K562 (cell line): ENCODE results near the gene CYSTM1. TPM values are rescaled to one million over a fixed set of nuclear protein-coding genes. Genes with fewer than 3 reads are reported as not detected.

ENCODE experiments used
- ARID3A ChIP-seq: IDR thresholded peaks from 2 replicates; pipeline ENCODE4 v1.6.1; 2012; ENCODE audit warnings: low read depth, low read length, improper control_type of control experiment, borderline replicate concordance
- ELF1 ChIP-seq: fragments of 200-800 bp; sonication (Bioruptor generic); IDR thresholded peaks from 2 replicates; pipeline ENCODE4 v1.6.1; 2016; ENCODE audit warnings: missing genetic modification characterization, missing compliant biosample characterization
- HMG20A ChIP-seq: fragments of 450-650 bp; formaldehyde crosslinking; conservative IDR thresholded peaks from 2 replicates; pipeline ENCODE4 v1.4.0; 2020; ENCODE audit warnings: mild to moderate bottlenecking, mixed read lengths
- HMGN3 ChIP-seq: IDR thresholded peaks from 2 replicates; pipeline ENCODE4 v1.6.1; 2011; ENCODE audit warnings: borderline replicate concordance, low read depth, mild to moderate bottlenecking, mixed read lengths, low read length; ENCODE audit not compliant: insufficient read length; ENCODE audit errors: extremely low read depth
- MED1 ChIP-seq: sonication (generic); formaldehyde crosslinking; IDR thresholded peaks from 2 replicates; pipeline ENCODE4 v1.8.1; 2023; ENCODE audit warnings: missing genetic modification reagents, borderline replicate concordance
- NFIC ChIP-seq: fragments of 450-650 bp; IDR thresholded peaks from 2 replicates; pipeline ENCODE4 v1.6.1; 2017; ENCODE audit warnings: mild to moderate bottlenecking, inconsistent platforms
- NR3C1 ChIP-seq: sonication (generic); formaldehyde crosslinking; IDR thresholded peaks from 2 replicates; pipeline ENCODE4 v1.8.1; 2022; ENCODE audit warnings: missing genetic modification reagents
- RFX1 ChIP-seq: fragments of 450-650 bp; IDR thresholded peaks from 2 replicates; pipeline ENCODE4 v1.6.1; 2016; ENCODE audit warnings: mild to moderate bottlenecking, moderate library complexity
- RFX5 ChIP-seq: IDR thresholded peaks from 2 replicates; pipeline ENCODE4 v1.6.1; 2011; ENCODE audit warnings: low read depth, mild to moderate bottlenecking, improper control_type of control experiment, low read length
- ZBTB7A ChIP-seq: IDR thresholded peaks from 2 replicates; pipeline ENCODE4 v1.6.1; 2011; ENCODE audit warnings: low read depth, mild to moderate bottlenecking, low read length, moderate library complexity, borderline replicate concordance; ENCODE audit not compliant: control insufficient read depth
- ZMIZ1 ChIP-seq, 2 experiments: fragments of 150-350 bp in 1 of 2; IDR thresholded peaks; 2 replicates each; pipeline ENCODE4 v1.6.1; 2012 to 2016; ENCODE audit warnings: low read depth in 2 of 2, low read length in 2 of 2, mild to moderate bottlenecking in 1 of 2, moderate library complexity in 1 of 2
- ZNF12 ChIP-seq: sonication (generic); formaldehyde crosslinking; IDR thresholded peaks from 2 replicates; pipeline ENCODE4 v1.4.0; 2020; ENCODE audit warnings: mild to moderate bottlenecking, missing genetic modification reagents
- ZNF133 ChIP-seq: fragments of 250-450 bp; sonication (Bioruptor Pico); IDR thresholded peaks from 2 replicates; pipeline ENCODE4 v1.4.0; 2020; ENCODE audit warnings: mild to moderate bottlenecking
- ZNF644 ChIP-seq: fragments of 200-800 bp; sonication (Bioruptor generic); IDR thresholded peaks from 2 replicates; pipeline ENCODE4 v1.6.1; 2016; ENCODE audit warnings: low read depth, missing genetic modification characterization, missing compliant biosample characterization
- polyA plus RNA-seq, 8 experiments: library from polyadenylated mRNA; depleted of rRNA in 4 of 8; stranded (reverse) in 5 of 8; unstranded in 3 of 8; fragments of >200 nt; fragmentation: Nextera tagmentation in 2 of 8; fragmentation: Illumina TruSeq in 1 of 8; extraction: Ambion mirVana in 2 of 8; extraction: Trizol in 1 of 8; gene quantifications; 2 replicates each; pipeline versions ENCODE4 v1.2.1 to v1.2.3, GENCODE V29; 2011 to 2014; ENCODE audit warnings: inconsistent platforms in 1 of 8, missing spikeins in 1 of 8
- total RNA-seq, 7 experiments: library from RNA; depleted of rRNA in 6 of 7; stranded (reverse); fragments of >200 nt in 6 of 7; fragmentation: Illumina TruSeq in 2 of 7; extraction: Trizol in 2 of 7; gene quantifications; 2 replicates each; pipeline versions ENCODE4 v1.2.1 to v1.2.3, GENCODE V29; 2011 to 2021; ENCODE audit warnings: low replicate concordance in 1 of 7
- TF ChIP-seq, protein P1 (sequence below): sonication (generic); formaldehyde crosslinking; IDR thresholded peaks from 2 replicates; pipeline ENCODE4 v1.8.0; 2022; ENCODE audit warnings: mild to moderate bottlenecking, missing genetic modification reagents
- TF ChIP-seq, protein P2 (sequence below): fragments of 450-650 bp; IDR thresholded peaks from 2 replicates; pipeline ENCODE4 v1.7.0; 2016; ENCODE audit warnings: borderline replicate concordance

The CYSTM1 gene
- total and polyA plus RNA-seq, 9 of the 15 experiments (the other 6 are each of a cell fraction or from before 2014, with no cell fraction given) = 76.1 to 422 (median 108) TPM

- TF ChIP-seq RFX5 = no peak
- TF ChIP-seq, protein P1, sequence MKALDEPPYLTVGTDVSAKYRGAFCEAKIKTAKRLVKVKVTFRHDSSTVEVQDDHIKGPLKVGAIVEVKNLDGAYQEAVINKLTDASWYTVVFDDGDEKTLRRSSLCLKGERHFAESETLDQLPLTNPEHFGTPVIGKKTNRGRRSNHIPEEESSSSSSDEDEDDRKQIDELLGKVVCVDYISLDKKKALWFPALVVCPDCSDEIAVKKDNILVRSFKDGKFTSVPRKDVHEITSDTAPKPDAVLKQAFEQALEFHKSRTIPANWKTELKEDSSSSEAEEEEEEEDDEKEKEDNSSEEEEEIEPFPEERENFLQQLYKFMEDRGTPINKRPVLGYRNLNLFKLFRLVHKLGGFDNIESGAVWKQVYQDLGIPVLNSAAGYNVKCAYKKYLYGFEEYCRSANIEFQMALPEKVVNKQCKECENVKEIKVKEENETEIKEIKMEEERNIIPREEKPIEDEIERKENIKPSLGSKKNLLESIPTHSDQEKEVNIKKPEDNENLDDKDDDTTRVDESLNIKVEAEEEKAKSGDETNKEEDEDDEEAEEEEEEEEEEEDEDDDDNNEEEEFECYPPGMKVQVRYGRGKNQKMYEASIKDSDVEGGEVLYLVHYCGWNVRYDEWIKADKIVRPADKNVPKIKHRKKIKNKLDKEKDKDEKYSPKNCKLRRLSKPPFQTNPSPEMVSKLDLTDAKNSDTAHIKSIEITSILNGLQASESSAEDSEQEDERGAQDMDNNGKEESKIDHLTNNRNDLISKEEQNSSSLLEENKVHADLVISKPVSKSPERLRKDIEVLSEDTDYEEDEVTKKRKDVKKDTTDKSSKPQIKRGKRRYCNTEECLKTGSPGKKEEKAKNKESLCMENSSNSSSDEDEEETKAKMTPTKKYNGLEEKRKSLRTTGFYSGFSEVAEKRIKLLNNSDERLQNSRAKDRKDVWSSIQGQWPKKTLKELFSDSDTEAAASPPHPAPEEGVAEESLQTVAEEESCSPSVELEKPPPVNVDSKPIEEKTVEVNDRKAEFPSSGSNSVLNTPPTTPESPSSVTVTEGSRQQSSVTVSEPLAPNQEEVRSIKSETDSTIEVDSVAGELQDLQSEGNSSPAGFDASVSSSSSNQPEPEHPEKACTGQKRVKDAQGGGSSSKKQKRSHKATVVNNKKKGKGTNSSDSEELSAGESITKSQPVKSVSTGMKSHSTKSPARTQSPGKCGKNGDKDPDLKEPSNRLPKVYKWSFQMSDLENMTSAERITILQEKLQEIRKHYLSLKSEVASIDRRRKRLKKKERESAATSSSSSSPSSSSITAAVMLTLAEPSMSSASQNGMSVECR (CRISPR knock-in tag) = no peak
- TF ChIP-seq ZNF133 (CRISPR knock-in tag) = no peak
- no peak for TF ChIP-seq RFX1
- no peak for TF ChIP-seq HMGN3
- no peak for TF ChIP-seq ARID3A
- TF ChIP-seq ZNF644 = no peak
- no peak for TF ChIP-seq MED1 (CRISPR knock-in tag)
- no peak for TF ChIP-seq ZNF12 (CRISPR knock-in tag)
- TF ChIP-seq ZBTB7A = peak; percentile 43; the same call in 1 of the 2 replicates
- TF ChIP-seq HMG20A (CRISPR knock-in tag) = no peak
- no peak for TF ChIP-seq ELF1 (tag)
- TF ChIP-seq, protein P2, sequence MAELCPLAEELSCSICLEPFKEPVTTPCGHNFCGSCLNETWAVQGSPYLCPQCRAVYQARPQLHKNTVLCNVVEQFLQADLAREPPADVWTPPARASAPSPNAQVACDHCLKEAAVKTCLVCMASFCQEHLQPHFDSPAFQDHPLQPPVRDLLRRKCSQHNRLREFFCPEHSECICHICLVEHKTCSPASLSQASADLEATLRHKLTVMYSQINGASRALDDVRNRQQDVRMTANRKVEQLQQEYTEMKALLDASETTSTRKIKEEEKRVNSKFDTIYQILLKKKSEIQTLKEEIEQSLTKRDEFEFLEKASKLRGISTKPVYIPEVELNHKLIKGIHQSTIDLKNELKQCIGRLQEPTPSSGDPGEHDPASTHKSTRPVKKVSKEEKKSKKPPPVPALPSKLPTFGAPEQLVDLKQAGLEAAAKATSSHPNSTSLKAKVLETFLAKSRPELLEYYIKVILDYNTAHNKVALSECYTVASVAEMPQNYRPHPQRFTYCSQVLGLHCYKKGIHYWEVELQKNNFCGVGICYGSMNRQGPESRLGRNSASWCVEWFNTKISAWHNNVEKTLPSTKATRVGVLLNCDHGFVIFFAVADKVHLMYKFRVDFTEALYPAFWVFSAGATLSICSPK = no peak
- TF ChIP-seq NR3C1 (CRISPR knock-in tag) = no peak
- TF ChIP-seq NFIC = peak; percentile 93
- no peak for TF ChIP-seq ZMIZ1 (IDR thresholded peaks at IDR 0.05; ENCODE audit: low read depth in 2 of 2, low read length in 2 of 2)
These were observed 66.2 kb downstream of the CYSTM1 start (continued) for GRCh38 chr5:140240987-140241706.
